GM15510 (cell line): ENCODE data around the gene HGFAC.

Experiments used
- POLR2A ChIP-seq: IDR thresholded peaks from 3 replicates; pipeline ENCODE4 v1.6.1; 2011; ENCODE audit warnings: borderline replicate concordance; ENCODE audit not compliant: insufficient read length; ENCODE audit errors: extremely low read depth

Gene HGFAC

GRCh38 chr4:3497523-3498389 lies 56.0 kb downstream of the HGFAC start:
- TF ChIP-seq POLR2A, result no peak

GRCh38 chr4:3498407-3498806 lies 56.6 kb downstream of the HGFAC start:
- TF ChIP-seq POLR2A, result no peak
